Measurements from ENCODE around the gene TENM4. TPM values are rescaled to one million over a fixed set of nuclear protein-coding genes. Genes with fewer than 3 reads are reported as not detected.

Gene TENM4
- total RNA-seq, 2 experiments from 2014 or later, result not detected

GRCh38 chr11:78990261-78990660, 450.6 kb downstream of the TENM4 start:
- POLR2A ChIA-PET, result no interaction called here
- TF ChIP-seq, protein P1, sequence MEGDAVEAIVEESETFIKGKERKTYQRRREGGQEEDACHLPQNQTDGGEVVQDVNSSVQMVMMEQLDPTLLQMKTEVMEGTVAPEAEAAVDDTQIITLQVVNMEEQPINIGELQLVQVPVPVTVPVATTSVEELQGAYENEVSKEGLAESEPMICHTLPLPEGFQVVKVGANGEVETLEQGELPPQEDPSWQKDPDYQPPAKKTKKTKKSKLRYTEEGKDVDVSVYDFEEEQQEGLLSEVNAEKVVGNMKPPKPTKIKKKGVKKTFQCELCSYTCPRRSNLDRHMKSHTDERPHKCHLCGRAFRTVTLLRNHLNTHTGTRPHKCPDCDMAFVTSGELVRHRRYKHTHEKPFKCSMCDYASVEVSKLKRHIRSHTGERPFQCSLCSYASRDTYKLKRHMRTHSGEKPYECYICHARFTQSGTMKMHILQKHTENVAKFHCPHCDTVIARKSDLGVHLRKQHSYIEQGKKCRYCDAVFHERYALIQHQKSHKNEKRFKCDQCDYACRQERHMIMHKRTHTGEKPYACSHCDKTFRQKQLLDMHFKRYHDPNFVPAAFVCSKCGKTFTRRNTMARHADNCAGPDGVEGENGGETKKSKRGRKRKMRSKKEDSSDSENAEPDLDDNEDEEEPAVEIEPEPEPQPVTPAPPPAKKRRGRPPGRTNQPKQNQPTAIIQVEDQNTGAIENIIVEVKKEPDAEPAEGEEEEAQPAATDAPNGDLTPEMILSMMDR (IDR thresholded peaks at IDR 0.05), result no peak
- H3K27me3 Mint-ChIP-seq, result peaks cover 2% of the 10 kb centered on the region
- no peaks in the 10 kb centered on the region for H3K9me3 Mint-ChIP-seq
- ATAC-seq (no peak), DNase-seq (no peak)
- H3K4me3 Mint-ChIP-seq, result no peak overlapping the region
- H3K4me1 Mint-ChIP-seq (ENCODE audit: low read depth), result no peaks in the 10 kb centered on the region
- intact Hi-C loops (cut with micrococcal nuclease), result no loop called here
- no peaks in the 10 kb centered on the region for H3K36me3 Mint-ChIP-seq (ENCODE audit: low read depth)
- CTCF ChIA-PET, result no interaction called here
- no peak overlapping the region for H3K27ac Mint-ChIP-seq

DNA sequence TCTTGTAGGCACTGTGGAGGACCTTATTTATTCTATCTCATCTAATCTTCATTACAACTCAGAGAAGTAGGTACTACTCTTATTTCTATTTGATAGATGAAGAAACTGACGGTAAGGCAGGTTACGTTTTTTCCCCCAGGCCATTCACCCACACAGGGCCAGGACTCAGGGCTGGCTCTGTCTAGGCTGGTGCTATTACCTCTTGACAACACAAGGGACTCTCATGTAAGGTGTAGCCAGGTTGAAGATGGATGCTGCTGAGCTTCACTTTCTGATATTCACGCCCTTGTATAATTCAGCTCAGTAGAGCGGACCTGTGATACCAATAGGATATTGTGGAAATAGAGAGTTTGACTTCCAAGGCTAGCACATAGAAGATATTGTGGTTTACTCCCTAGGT, 453.1 kb downstream of the TENM4 start:
- ATAC-seq (no peak), DNase-seq (no peak)
- POLR2A ChIA-PET, result interaction anchor here (1.4 kb wide), 1 partner anchor 13 kb away, joined by 3 read pairs; no protein-coding TSS in a partner anchor
- Mint-ChIP-seq H3K36me3 (ENCODE audit: low read depth) (no peaks in the 10 kb centered on the region), H3K4me1 (ENCODE audit: low read depth) (no peaks in the 10 kb centered on the region), H3K9me3 (no peaks in the 10 kb centered on the region), H3K27ac (no peak overlapping the region), H3K27me3 (no peaks in the 10 kb centered on the region), H3K4me3 (no peak overlapping the region)
- CTCF ChIA-PET, result no interaction called here
- TF ChIP-seq, protein P1 (IDR thresholded peaks at IDR 0.05), result no peak
- intact Hi-C loops (cut with micrococcal nuclease), result no loop called here

DNA sequence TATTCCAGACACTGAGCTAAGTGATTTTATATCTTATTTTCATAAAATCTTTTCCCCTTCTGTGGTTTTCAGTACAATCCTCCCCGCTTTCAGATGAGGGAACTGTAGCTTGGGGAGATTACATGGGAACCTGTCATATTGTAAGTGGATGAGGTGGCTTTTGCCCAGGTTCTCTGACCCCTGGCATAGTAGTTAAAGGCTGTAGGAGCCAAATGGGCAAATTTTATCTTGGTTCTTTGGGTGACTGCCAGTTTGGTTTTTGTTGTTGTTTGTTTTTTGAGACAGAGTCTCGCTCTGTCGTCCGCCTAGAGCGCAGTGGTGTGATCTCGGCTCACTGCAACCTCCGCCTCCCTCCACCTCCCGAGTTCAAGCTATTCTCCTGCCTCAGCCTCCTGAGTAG, 454.5 kb downstream of the TENM4 start:
- no peak for DNase-seq
- no peak for ATAC-seq
- no peak overlapping the region for H3K27ac Mint-ChIP-seq
- H3K4me1 Mint-ChIP-seq (ENCODE audit: low read depth), result no peaks in the 10 kb centered on the region
- H3K9me3 Mint-ChIP-seq, result no peaks in the 10 kb centered on the region
- H3K36me3 Mint-ChIP-seq (ENCODE audit: low read depth), result no peaks in the 10 kb centered on the region
- TF ChIP-seq, protein P1 (IDR thresholded peaks at IDR 0.05), result no peak
- intact Hi-C loops (cut with micrococcal nuclease), result no loop called here
- no peak overlapping the region for H3K4me3 Mint-ChIP-seq
- CTCF ChIA-PET, result no interaction called here
- no peaks in the 10 kb centered on the region for H3K27me3 Mint-ChIP-seq
- POLR2A ChIA-PET, result no interaction called here

GRCh38 chr11:78985663-78986062, 455.2 kb downstream of the TENM4 start:
- intact Hi-C loops (cut with micrococcal nuclease), result no loop called here
- H3K27ac Mint-ChIP-seq, result no peak overlapping the region
- no peaks in the 10 kb centered on the region for H3K27me3 Mint-ChIP-seq
- ChIA-PET POLR2A (interaction anchor here (0.7 kb wide), 1 partner anchor 181 kb away, joined by 3 read pairs; no protein-coding TSS in a partner anchor), CTCF (no interaction called here)
- no peak overlapping the region for H3K4me3 Mint-ChIP-seq
- H3K4me1 Mint-ChIP-seq (ENCODE audit: low read depth), result no peaks in the 10 kb centered on the region
- TF ChIP-seq, protein P1 (IDR thresholded peaks at IDR 0.05), result no peak
- DNase-seq (no peak), ATAC-seq (no peak)
- H3K36me3 Mint-ChIP-seq (ENCODE audit: low read depth), result no peaks in the 10 kb centered on the region
- H3K9me3 Mint-ChIP-seq, result no peaks in the 10 kb centered on the region

- POLR2A ChIA-PET, result no interaction called here
Observed at GRCh38 chr11:78982473-78982872, 458.4 kb downstream of the TENM4 start.

More at GRCh38 chr11:78982473-78982872, 458.4 kb downstream of the TENM4 start:
- no peaks in the 10 kb centered on the region for H3K36me3 Mint-ChIP-seq (ENCODE audit: low read depth)
- no peaks in the 10 kb centered on the region for H3K4me1 Mint-ChIP-seq (ENCODE audit: low read depth)
- CTCF ChIA-PET, result no interaction called here
- intact Hi-C loops (cut with micrococcal nuclease), result no loop called here
- H3K4me3 Mint-ChIP-seq, result no peak overlapping the region
- H3K27me3 Mint-ChIP-seq, result no peaks in the 10 kb centered on the region
- TF ChIP-seq, protein P1 (IDR thresholded peaks at IDR 0.05), result no peak
- H3K9me3 Mint-ChIP-seq, result peaks cover 1% of the 10 kb centered on the region
- H3K27ac Mint-ChIP-seq, result no peak overlapping the region
- DNase-seq (no peak), ATAC-seq (no peak)

All from activated CD8-positive, alpha-beta T cell treated with anti-CD3 and anti-CD28 coated beads for 36 hours (primary cell).